ENCODE data around the gene LAMA3. TPM values are rescaled to one million over a fixed set of nuclear protein-coding genes. Genes with fewer than 3 reads are reported as not detected.

Gene LAMA3
- total and polyA plus RNA-seq, 2 of the 13 experiments (the other 11 are each of a cell fraction or from before 2014, with no cell fraction given) = 0.45 to 2.2 TPM

- no peak for TF ChIP-seq THAP7 (CRISPR knock-in tag; IDR thresholded peaks at IDR 0.05)
- TF ChIP-seq SMAD1 (CRISPR knock-in tag; IDR thresholded peaks at IDR 0.05; ENCODE audit: borderline replicate concordance, low read depth) = no peak
- peak; percentile 39; the same call in 1 of the 2 replicates for TF ChIP-seq ISL2 (CRISPR knock-in tag; IDR thresholded peaks at IDR 0.05)
- no peak for TF ChIP-seq ZNF468 (CRISPR knock-in tag; IDR thresholded peaks at IDR 0.05)
- TF ChIP-seq ZNF670 (CRISPR knock-in tag; IDR thresholded peaks at IDR 0.05; ENCODE audit: borderline replicate concordance) = no peak
- no peak for TF ChIP-seq ZNF33A (CRISPR knock-in tag; IDR thresholded peaks at IDR 0.05; ENCODE audit: borderline replicate concordance)
- TF ChIP-seq ATM (IDR thresholded peaks at IDR 0.05; ENCODE audit: borderline replicate concordance) = no peak
- TF ChIP-seq MED13 (CRISPR knock-in tag; IDR thresholded peaks at IDR 0.05) = 0 out of 2 replicates have a peak, but pooled peaks have one; percentile 25
- TF ChIP-seq NR2F6 (IDR thresholded peaks at IDR 0.05) = no peak
- no peak for TF ChIP-seq NR2F6 (CRISPR knock-in tag; IDR thresholded peaks at IDR 0.05)
- TF ChIP-seq ZNF383 (CRISPR knock-in tag; IDR thresholded peaks at IDR 0.05; ENCODE audit: borderline replicate concordance) = no peak
- no peak for TF ChIP-seq HOXA5 (CRISPR knock-in tag; IDR thresholded peaks at IDR 0.05)
- TF ChIP-seq SRF (IDR thresholded peaks at IDR 0.05; ENCODE audit: low read depth, low read length) = 0 out of 2 replicates have a peak, but pooled peaks have one; percentile 9
- no peak for TF ChIP-seq HHEX (CRISPR knock-in tag; IDR thresholded peaks at IDR 0.05)
- no peak for TF ChIP-seq ATRX (CRISPR knock-in tag; IDR thresholded peaks at IDR 0.05; ENCODE audit: borderline replicate concordance)
- TF ChIP-seq TARDBP (CRISPR knock-in tag; IDR thresholded peaks at IDR 0.05) = no peak; the same call in 1 of the 2 replicates
- TF ChIP-seq SALL1 (CRISPR knock-in tag; IDR thresholded peaks at IDR 0.05) = peak; percentile 15; the same call in 1 of the 2 replicates
- TF ChIP-seq ZNF224 (CRISPR knock-in tag; IDR thresholded peaks at IDR 0.05) = no peak
- TF ChIP-seq SP1 (IDR thresholded peaks at IDR 0.05) = no peak
- no peak for TF ChIP-seq SP1 (CRISPR knock-in tag; IDR thresholded peaks at IDR 0.05)
- no peak for TF ChIP-seq PHF20 (CRISPR knock-in tag; IDR thresholded peaks at IDR 0.05)
- TF ChIP-seq GATAD1 (CRISPR knock-in tag; IDR thresholded peaks at IDR 0.05) = no peak
- TF ChIP-seq ZBTB38 (CRISPR knock-in tag; IDR thresholded peaks at IDR 0.05) = no peak
- TF ChIP-seq DNMT1 (CRISPR knock-in tag; IDR thresholded peaks at IDR 0.05) = no peak
- TF ChIP-seq ZBTB34 (CRISPR knock-in tag; IDR thresholded peaks at IDR 0.05) = peak; percentile 51; the same call in 1 of the 2 replicates
- no peak for TF ChIP-seq NFYC (CRISPR knock-in tag; IDR thresholded peaks at IDR 0.05)
- no peak for TF ChIP-seq MAFK (conservative IDR thresholded peaks at IDR 0.05 in 1 of 2, IDR thresholded peaks at IDR 0.05 in 1 of 2; ENCODE audit: low read length in 2 of 2)
- no peak for TF ChIP-seq ZNF660 (CRISPR knock-in tag; IDR thresholded peaks at IDR 0.05; ENCODE audit: borderline replicate concordance, low read depth)
- TF ChIP-seq ELF4 (CRISPR knock-in tag; IDR thresholded peaks at IDR 0.05; ENCODE audit: borderline replicate concordance) = no peak
- no peak for TF ChIP-seq PCBP2 (optimal IDR thresholded peaks at IDR 0.05; ENCODE audit: low read depth, low read length, poor library complexity, severe bottlenecking)
- TF ChIP-seq IRF9 (CRISPR knock-in tag; IDR thresholded peaks at IDR 0.05; ENCODE audit: borderline replicate concordance) = no peak
Observed at GRCh38 chr18:23883277-23883790, 194.1 kb downstream of the LAMA3 start (continued).
